Thyroid gland (tissue), 4 donors: ENCODE data around the gene SEMA4G. TPM values are rescaled to one million over a fixed set of nuclear protein-coding genes. Genes with fewer than 3 reads are reported as not detected.
A peak's percentile ranks its signal among the peaks of the same experiment; 100 is the strongest.

Experiments
- DNase-seq, 2 donors: peaks; one replicate each; pipeline ENCODE4 v3.0.0-alpha.2; 2019
- H3K27ac ChIP-seq, 3 donors: fragments of 200-600 bp; sonication (generic); 1 replicate in 2 of 3; 2 replicates in 1 of 3; pipeline ENCODE4 v1.5.1; 2016 to 2019; ENCODE audit warnings: mild to moderate bottlenecking in 1 of 3, moderate library complexity in 1 of 3
- H3K27me3 ChIP-seq: fragments of 200-600 bp; sonication (generic); one replicate; pipeline ENCODE4 v1.5.1; 2019
- H3K36me3 ChIP-seq, 2 donors: fragments of 200-600 bp; sonication (generic); one replicate each; pipeline ENCODE4 v1.5.1; 2016 to 2019
- H3K4me1 ChIP-seq, 2 donors: fragments of 200-600 bp; sonication (generic); one replicate each; pipeline ENCODE4 v1.5.1; 2017 to 2019
- H3K4me3 ChIP-seq, 3 donors: fragments of 200-600 bp; sonication (generic); replicated peaks in 1 of 3; 1 replicate in 2 of 3; 2 replicates in 1 of 3; pipeline ENCODE4 v1.5.1; 2016; ENCODE audit warnings: mild to moderate bottlenecking in 1 of 3
- H3K9me3 ChIP-seq: fragments of 200-600 bp; sonication (generic); one replicate; pipeline ENCODE4 v1.5.1; 2017
- POLR2A ChIP-seq, 2 donors: fragments of 450-650 bp; IDR thresholded peaks; one replicate each; pipeline ENCODE4 v1.6.1; 2017; ENCODE audit warnings: antibody characterized with exemption in 2 of 2, mild to moderate bottlenecking in 2 of 2, moderate library complexity in 1 of 2
- WGBS, 2 donors: methylation state at CpG; one replicate each; pipeline ENCODE4 v1.1.5; 2017; 5-methylcytosine and 5-hydroxymethylcytosine counted together
- intact Hi-C: fragments of 100-400 bp; cut with DNase I; formaldehyde crosslinking; loops from one replicate; pipeline ENCODE4 v1.15.1; 2023
- total RNA-seq, 4 donors: library from RNA; depleted of rRNA; stranded (reverse); fragments of >200 nt; gene quantifications; one replicate each; pipeline ENCODE4 v1.2.3, GENCODE V29; 2016
- TF ChIP-seq, protein P1 (sequence below), 6 experiments: fragments of 200-600 bp in 3 of 6; fragments of 450-650 bp in 3 of 6; sonication (generic) in 3 of 6; IDR thresholded peaks; one replicate each; pipeline ENCODE4 v1.5.1; 2016 to 2019; ENCODE audit warnings: antibody characterized with exemption in 6 of 6, mild to moderate bottlenecking in 2 of 6, inconsistent platforms in 1 of 6, moderate library complexity in 1 of 6

The SEMA4G gene
- total RNA-seq, 4 donors from 2014 or later = 8.7 to 13.3 (median 9.8) TPM

GRCh38 chr10:100943508-100943907, 25.8 kb upstream of the SEMA4G start:
- Histone ChIP-seq H3K4me3 (no peak overlapping the region), H3K27ac (no peak overlapping the region), H3K36me3 (peaks cover 40 to 67% of the 10 kb centered on the region in 2 donors), H3K4me1 (no peaks in the 10 kb centered on the region), H3K9me3 (no peaks in the 10 kb centered on the region), H3K27me3 (no peaks in the 10 kb centered on the region)
- no peak for DNase-seq
- TF ChIP-seq, protein P1, sequence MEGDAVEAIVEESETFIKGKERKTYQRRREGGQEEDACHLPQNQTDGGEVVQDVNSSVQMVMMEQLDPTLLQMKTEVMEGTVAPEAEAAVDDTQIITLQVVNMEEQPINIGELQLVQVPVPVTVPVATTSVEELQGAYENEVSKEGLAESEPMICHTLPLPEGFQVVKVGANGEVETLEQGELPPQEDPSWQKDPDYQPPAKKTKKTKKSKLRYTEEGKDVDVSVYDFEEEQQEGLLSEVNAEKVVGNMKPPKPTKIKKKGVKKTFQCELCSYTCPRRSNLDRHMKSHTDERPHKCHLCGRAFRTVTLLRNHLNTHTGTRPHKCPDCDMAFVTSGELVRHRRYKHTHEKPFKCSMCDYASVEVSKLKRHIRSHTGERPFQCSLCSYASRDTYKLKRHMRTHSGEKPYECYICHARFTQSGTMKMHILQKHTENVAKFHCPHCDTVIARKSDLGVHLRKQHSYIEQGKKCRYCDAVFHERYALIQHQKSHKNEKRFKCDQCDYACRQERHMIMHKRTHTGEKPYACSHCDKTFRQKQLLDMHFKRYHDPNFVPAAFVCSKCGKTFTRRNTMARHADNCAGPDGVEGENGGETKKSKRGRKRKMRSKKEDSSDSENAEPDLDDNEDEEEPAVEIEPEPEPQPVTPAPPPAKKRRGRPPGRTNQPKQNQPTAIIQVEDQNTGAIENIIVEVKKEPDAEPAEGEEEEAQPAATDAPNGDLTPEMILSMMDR (IDR thresholded peaks at IDR 0.05) = no peak
- no peak for TF ChIP-seq POLR2A (IDR thresholded peaks at IDR 0.05)
- intact Hi-C loops = no loop called here

DNA sequence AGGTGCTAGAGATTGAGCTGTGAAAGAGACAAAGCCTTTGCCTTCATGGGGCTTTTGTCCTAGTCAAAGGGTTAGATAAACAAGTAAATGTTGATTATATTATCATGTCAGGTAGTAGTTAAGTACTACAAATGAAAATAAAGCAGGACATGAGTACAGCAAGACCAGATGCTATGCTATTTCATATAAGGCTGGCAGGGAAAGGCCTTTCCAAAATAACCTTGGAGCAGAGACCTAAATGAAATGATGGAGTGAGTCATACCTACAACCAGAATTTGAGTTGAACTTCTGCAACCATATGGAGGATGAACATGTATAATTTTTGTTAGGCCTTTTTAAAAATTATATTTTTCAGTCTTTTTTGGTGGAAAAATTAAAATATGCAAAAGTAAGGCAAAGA, 23.6 kb upstream of the SEMA4G start:
- peaks cover 45 to 66% of the 10 kb centered on the region in 2 donors for H3K36me3 ChIP-seq
- H3K4me3 ChIP-seq = no peak overlapping the region
- no peaks in the 10 kb centered on the region for H3K9me3 ChIP-seq
- no peak for DNase-seq
- H3K27me3 ChIP-seq = no peaks in the 10 kb centered on the region
- no peak overlapping the region for H3K27ac ChIP-seq
- TF ChIP-seq, protein P1 (IDR thresholded peaks at IDR 0.05) = no peak
- TF ChIP-seq POLR2A (IDR thresholded peaks at IDR 0.05) = no peak
- intact Hi-C loops = no loop called here
- H3K4me1 ChIP-seq = no peaks in the 10 kb centered on the region

GRCh38 chr10:100948916-100949315, 20.4 kb upstream of the SEMA4G start:
- intact Hi-C loops = no loop called here
- no peaks in the 10 kb centered on the region for H3K27me3 ChIP-seq
- no peaks in the 10 kb centered on the region for H3K4me1 ChIP-seq
- WGBS, 2 donors = 96 to 97% methylated on average over 3 of the region's 3 CpGs
- no peak overlapping the region for H3K27ac ChIP-seq
- DNase-seq = no peak
- H3K9me3 ChIP-seq = no peaks in the 10 kb centered on the region
- H3K4me3 ChIP-seq = no peak overlapping the region
- TF ChIP-seq POLR2A (IDR thresholded peaks at IDR 0.05) = no peak
- TF ChIP-seq, protein P1 (IDR thresholded peaks at IDR 0.05) = no peak
- peaks cover 64 to 66% of the 10 kb centered on the region in 2 donors for H3K36me3 ChIP-seq

DNA sequence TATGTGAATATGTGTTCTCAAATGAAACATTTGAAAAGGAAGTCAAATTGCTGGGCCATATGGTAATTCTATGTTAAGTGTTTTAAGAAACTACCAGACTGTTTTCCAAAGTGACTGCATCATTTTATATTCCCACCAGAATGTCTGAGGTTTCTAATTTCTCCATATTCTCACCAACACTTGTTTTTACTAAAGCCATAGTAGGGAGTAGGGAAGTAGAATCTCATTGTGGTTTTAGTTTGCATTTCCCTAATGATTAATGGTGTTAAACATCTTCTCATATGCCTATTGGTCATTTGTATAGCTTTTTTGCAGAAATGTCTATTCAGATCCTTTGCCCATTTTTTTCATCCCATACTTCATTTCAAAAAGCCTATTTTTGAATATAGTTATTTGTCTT, 9.1 kb upstream of the SEMA4G start:
- Histone ChIP-seq H3K9me3 (no peaks in the 10 kb centered on the region), H3K27me3 (no peaks in the 10 kb centered on the region), H3K27ac (no peak overlapping the region), H3K36me3 (peaks cover 0 to 11% of the 10 kb centered on the region in 2 donors), H3K4me3 (no peak overlapping the region), H3K4me1 (peaks cover 11 to 21% of the 10 kb centered on the region in 2 donors)
- intact Hi-C loops = no loop called here
- TF ChIP-seq POLR2A (IDR thresholded peaks at IDR 0.05) = no peak
- TF ChIP-seq, protein P1 (IDR thresholded peaks at IDR 0.05) = no peak
- DNase-seq = no peak

GRCh38 chr10:100962351-100963080, 6.8 kb upstream of the SEMA4G start:
- TF ChIP-seq, protein P1 (IDR thresholded peaks at IDR 0.05) = no peak
- TF ChIP-seq POLR2A (IDR thresholded peaks at IDR 0.05) = no peak
- intact Hi-C loops = no loop called here
- H3K27ac ChIP-seq = peak overlapping the region; percentile 42 to 75 (median 55)
- peaks cover 0 to 6% of the 10 kb centered on the region in 2 donors for H3K36me3 ChIP-seq
- no peaks in the 10 kb centered on the region for H3K27me3 ChIP-seq
- no peaks in the 10 kb centered on the region for H3K9me3 ChIP-seq
- peak; percentile 72 to 73 for DNase-seq
- 40 to 48% methylated on average over 4 of the region's 4 CpGs for WGBS, 2 donors
- H3K4me1 ChIP-seq = peaks cover 11 to 21% of the 10 kb centered on the region in 2 donors
- no peak overlapping the region for H3K4me3 ChIP-seq
